GM20000 (cell line): ENCODE measurements around the gene BNC2.

Experiments used
- DNase-seq: peaks from one replicate; pipeline ENCODE4 v3.0.0; 2012; ENCODE audit warnings: low spot score
- TF ChIP-seq, protein P1 (sequence below): IDR thresholded peaks from 2 replicates; pipeline ENCODE4 v1.5.1; 2012; ENCODE audit warnings: mild to moderate bottlenecking, control low read depth; ENCODE audit errors: extremely low read depth, missing control alignments

Gene BNC2

DNA sequence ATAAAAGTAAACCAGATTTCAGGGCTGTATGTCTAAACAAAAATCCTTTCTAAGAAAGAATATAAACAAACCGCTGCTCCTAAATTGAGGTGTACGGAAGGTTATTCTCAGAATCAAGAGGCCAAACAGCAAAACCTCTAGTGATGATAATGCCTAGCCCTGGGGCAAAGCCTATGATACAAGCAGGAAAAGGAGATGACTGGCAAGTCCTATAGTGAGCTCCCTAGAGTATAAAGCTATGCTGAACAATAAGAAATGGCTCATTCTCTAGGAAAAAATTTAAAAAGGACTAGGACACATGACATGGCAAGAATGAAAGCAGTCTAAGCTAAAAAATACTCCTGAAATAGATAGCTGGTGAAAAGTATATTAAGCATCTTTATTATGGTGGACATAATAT, 187.1 kb downstream of the BNC2 start:
- DNase-seq, result no peak
- TF ChIP-seq, protein P1, sequence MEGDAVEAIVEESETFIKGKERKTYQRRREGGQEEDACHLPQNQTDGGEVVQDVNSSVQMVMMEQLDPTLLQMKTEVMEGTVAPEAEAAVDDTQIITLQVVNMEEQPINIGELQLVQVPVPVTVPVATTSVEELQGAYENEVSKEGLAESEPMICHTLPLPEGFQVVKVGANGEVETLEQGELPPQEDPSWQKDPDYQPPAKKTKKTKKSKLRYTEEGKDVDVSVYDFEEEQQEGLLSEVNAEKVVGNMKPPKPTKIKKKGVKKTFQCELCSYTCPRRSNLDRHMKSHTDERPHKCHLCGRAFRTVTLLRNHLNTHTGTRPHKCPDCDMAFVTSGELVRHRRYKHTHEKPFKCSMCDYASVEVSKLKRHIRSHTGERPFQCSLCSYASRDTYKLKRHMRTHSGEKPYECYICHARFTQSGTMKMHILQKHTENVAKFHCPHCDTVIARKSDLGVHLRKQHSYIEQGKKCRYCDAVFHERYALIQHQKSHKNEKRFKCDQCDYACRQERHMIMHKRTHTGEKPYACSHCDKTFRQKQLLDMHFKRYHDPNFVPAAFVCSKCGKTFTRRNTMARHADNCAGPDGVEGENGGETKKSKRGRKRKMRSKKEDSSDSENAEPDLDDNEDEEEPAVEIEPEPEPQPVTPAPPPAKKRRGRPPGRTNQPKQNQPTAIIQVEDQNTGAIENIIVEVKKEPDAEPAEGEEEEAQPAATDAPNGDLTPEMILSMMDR, result no peak

DNA sequence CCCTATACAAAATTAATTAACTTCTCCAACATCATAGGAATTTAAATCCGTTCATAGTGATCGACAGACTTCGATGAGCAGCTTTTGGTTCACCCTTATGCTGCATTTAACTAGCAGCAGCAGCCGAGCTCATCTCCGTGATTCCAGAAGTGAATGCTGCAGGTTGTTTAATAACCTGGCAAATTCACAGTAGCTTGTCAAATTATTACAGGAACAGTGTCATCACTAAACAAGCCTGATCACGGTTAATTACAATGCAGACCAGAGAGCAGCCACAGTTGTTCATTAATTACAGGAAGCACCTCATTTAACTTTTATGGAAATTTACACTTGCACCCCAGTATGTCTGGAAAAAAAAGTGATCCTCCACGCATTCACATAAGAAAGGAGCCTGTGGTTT, 188.2 kb downstream of the BNC2 start:
- TF ChIP-seq, protein P1, result no peak
- DNase-seq, result no peak

DNA sequence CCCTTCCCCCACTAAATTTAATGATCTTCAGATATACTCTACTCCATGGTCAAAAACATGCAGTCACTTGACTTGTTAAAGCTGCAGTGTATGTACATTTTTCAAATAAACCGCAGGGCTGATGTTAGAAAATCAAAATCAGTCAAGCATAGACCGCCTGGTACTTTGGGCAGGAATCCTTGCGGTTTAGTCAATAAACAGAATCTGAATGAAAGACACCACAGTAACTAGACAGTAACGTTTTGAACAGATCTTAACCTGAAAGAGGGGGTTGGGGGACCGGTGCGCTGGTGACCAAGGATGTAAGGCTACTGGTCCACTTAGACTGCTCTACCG, 188.8 kb downstream of the BNC2 start:
- DNase-seq, result no peak
- TF ChIP-seq, protein P1, result no peak

DNA sequence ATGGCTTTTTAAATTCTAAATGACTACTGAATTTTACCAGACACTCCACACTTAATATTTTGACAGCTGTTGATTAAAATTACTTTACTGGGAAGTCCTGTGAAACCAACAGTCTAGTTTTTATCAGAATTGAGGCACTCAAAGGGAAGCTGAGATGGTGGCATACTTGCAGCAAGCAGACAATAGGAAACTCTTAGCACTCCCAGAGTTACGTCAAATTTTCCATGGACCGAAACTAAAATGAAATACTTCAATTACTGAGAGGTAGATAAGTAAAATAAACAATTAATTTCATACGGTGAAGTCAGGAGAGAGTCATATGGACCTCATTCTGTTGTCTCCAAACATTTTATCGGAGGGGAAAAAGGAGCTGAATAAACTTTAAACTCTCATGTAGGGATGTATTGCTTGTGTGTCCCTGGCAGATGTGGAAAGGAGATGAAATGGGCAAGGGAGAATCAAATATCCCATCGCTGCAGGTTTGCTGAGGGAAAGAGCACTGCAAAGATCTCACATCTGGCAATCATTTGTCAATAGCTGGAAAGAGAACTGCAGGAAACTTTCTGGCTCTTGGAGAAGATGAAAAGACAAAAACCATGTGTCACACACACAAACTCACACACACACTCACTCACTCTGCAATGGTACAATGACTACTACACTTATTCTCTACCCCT, 189.4 kb downstream of the BNC2 start:
- DNase-seq, result no peak
- TF ChIP-seq, protein P1, result no peak

DNA sequence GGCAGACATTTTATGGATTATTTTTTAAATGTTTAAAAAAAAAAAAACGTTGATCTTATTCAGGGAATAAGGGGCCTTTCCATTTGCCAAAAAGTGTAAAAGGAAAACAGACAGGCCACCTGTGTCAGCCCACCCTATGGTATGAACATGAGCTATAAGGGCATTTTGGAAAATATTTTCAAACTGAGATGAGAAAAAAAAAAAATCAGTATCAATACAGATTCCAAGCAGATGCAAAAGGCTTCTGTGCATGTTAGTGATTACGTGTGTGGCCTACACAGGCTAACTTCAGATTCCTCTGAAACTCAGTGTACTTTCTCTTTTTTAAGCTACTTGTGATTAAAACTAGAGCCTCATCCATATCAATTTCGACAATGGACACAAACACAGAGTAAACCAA, 189.9 kb downstream of the BNC2 start:
- DNase-seq, result no peak
- TF ChIP-seq, protein P1, result no peak

DNA sequence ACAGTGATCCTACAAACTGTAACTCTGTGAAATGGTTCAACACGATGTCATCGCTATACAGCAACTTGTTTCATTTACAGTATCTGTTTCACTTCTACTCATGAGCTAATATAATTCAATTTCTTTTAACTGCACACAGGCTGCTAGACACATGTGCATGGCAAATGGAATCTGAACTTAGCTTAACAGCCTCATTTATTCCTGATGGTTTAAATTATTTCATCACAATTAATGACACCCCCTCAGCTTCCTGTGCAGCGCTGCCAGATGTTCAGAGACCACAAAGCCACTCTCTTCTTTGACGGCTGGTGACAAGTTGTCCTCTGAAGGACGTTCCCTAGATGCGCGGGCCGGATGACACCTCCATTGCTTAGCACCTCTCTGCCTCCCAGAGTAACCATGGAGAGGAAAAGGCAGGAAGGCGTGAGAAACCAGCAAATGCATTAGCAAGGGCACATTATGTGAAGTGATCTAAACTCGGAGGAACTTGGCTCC, 191.1 kb downstream of the BNC2 start:
- TF ChIP-seq, protein P1, result no peak
- no peak for DNase-seq

DNA sequence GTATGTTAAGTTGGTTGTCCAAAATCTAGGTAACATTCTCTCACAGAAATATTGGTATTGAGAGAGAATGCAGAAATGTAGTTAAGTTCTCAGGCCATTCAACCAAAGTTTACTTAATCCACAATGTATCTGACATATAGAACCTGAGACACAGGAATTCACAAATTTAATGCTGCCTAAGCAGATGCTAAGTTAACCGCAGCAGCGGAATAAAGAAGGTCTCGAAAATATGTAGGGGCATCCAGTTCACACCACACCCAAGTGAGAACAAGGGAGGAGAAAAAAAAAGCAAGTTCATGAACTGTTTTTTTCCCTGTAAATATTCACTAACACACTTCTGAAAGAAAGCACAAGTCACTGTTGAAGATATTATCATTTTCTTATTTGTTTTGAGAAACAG, 194.0 kb downstream of the BNC2 start:
- no peak for DNase-seq
- TF ChIP-seq, protein P1, result no peak
